GM23338 (cell line): Measurements from ENCODE around the gene RAB31. TPM values are rescaled to one million over a fixed set of nuclear protein-coding genes. Genes with fewer than 3 reads are reported as not detected.
A peak's percentile ranks its signal among the peaks of the same experiment; 100 is the strongest.

Source experiments
- ATAC-seq: fragments of 200-7000 bp; cut with Tn5 transposase; 3 replicates; pipeline ENCODE4 v1.9.1; 2020
- DNase-seq: peaks from one replicate; pipeline ENCODE4 v3.0.0-alpha.2; 2015; ENCODE audit warnings: low spot score
- H2AFZ ChIP-seq: fragments of 200-600 bp; sonication (generic); 2 replicates; pipeline ENCODE4 v1.8.0; 2016; ENCODE audit warnings: antibody characterized with exemption, mild to moderate bottlenecking, moderate library complexity
- H3F3A ChIP-seq: fragments of 200-600 bp; sonication (generic); replicated peaks from 2 replicates; pipeline ENCODE4 v1.8.0; 2017; ENCODE audit warnings: antibody characterized with exemption, mixed run types, low read depth
- H3K27ac ChIP-seq: fragments of 200-600 bp; sonication (generic); 2 replicates; pipeline ENCODE4 v1.6.1; 2016; ENCODE audit warnings: low read depth
- H3K27me3 ChIP-seq: fragments of 200-600 bp; sonication (generic); 2 replicates; pipeline ENCODE4 v1.8.0; 2016; ENCODE audit warnings: mild to moderate bottlenecking, mixed run types, moderate library complexity; ENCODE audit not compliant: insufficient read depth
- H3K36me3 ChIP-seq: fragments of 200-600 bp; sonication (generic); 2 replicates; pipeline ENCODE4 v1.8.0; 2016; ENCODE audit warnings: mild to moderate bottlenecking; ENCODE audit not compliant: insufficient read depth
- H3K4me1 ChIP-seq: fragments of 200-600 bp; sonication (generic); 2 replicates; pipeline ENCODE4 v1.8.0; 2016; ENCODE audit warnings: mild to moderate bottlenecking, moderate library complexity; ENCODE audit not compliant: insufficient read depth
- H3K4me2 ChIP-seq: fragments of 200-600 bp; sonication (generic); 2 replicates; pipeline ENCODE4 v1.7.1; 2017; ENCODE audit warnings: mixed run types
- H3K4me3 ChIP-seq: fragments of 200-600 bp; sonication (generic); 2 replicates; pipeline ENCODE4 v1.6.1; 2016; ENCODE audit warnings: mixed run types
- H3K79me2 ChIP-seq: fragments of 200-600 bp; sonication (generic); replicated peaks from 2 replicates; pipeline ENCODE4 v1.8.0; 2017; ENCODE audit warnings: mild to moderate bottlenecking; ENCODE audit not compliant: insufficient read depth
- H3K9me2 ChIP-seq: fragments of 200-600 bp; sonication (generic); 2 replicates; pipeline ENCODE4 v1.8.0; 2017; ENCODE audit not compliant: insufficient read depth
- H4K20me1 ChIP-seq: fragments of 200-600 bp; sonication (generic); replicated peaks from 2 replicates; pipeline ENCODE4 v1.8.0; 2017; ENCODE audit warnings: mild to moderate bottlenecking; ENCODE audit not compliant: insufficient read depth
- H3K27ac Mint-ChIP-seq: 2 replicates; pipeline ENCODE4 v1.8.0; 2020; ENCODE audit warnings: inconsistent platforms, mild to moderate bottlenecking, moderate library complexity, mixed read lengths
- H3K27me3 Mint-ChIP-seq: 3 replicates; pipeline ENCODE4 v1.8.0; 2022; ENCODE audit warnings: low read depth, mild to moderate bottlenecking, moderate library complexity, mixed read lengths, inconsistent platforms; ENCODE audit not compliant: insufficient read depth, poor library complexity
- H3K36me3 Mint-ChIP-seq: 3 replicates; pipeline ENCODE4 v1.8.0; 2021; ENCODE audit warnings: low read depth, mild to moderate bottlenecking, inconsistent platforms, moderate library complexity, mixed read lengths
- H3K4me1 Mint-ChIP-seq: 3 replicates; pipeline ENCODE4 v1.8.0; 2020; ENCODE audit warnings: mild to moderate bottlenecking, inconsistent platforms, mixed read lengths
- H3K4me3 Mint-ChIP-seq: 3 replicates; pipeline ENCODE4 v1.8.0; 2021; ENCODE audit warnings: moderate library complexity, mild to moderate bottlenecking, inconsistent platforms, mixed read lengths
- H3K9me3 Mint-ChIP-seq: 3 replicates; pipeline ENCODE4 v1.8.0; 2020; ENCODE audit warnings: moderate library complexity, mild to moderate bottlenecking, inconsistent platforms, mixed read lengths
- CREB1 ChIP-seq: fragments of 250-450 bp; sonication (Bioruptor Pico); IDR thresholded peaks from 2 replicates; pipeline ENCODE4 v1.5.0; 2020; ENCODE audit warnings: low read depth, mild to moderate bottlenecking, moderate library complexity
- CTCF ChIP-seq, 2 experiments: fragments of 200-600 bp in 1 of 2; sonication (generic) in 1 of 2; conservative IDR thresholded peaks; 2 replicates each; pipeline versions ENCODE4 v1.5.1 to v1.6.1; 2016 to 2017; ENCODE audit warnings: antibody characterized with exemption in 2 of 2, low read depth in 2 of 2, mild to moderate bottlenecking in 2 of 2, moderate library complexity in 1 of 2
- ETS1 ChIP-seq: IDR thresholded peaks from 2 replicates; pipeline ENCODE4 v1.6.1; 2016; ENCODE audit warnings: antibody characterized with exemption
- EZH2 ChIP-seq: fragments of 200-600 bp; sonication (generic); IDR thresholded peaks from one replicate; pipeline ENCODE4 v1.8.0; 2017; ENCODE audit warnings: antibody characterized with exemption, mild to moderate bottlenecking, low read depth; ENCODE audit not compliant: unreplicated experiment
- EZH2phosphoT487 ChIP-seq: fragments of 200-600 bp; sonication (generic); IDR thresholded peaks from one replicate; pipeline ENCODE4 v1.8.1; 2018; ENCODE audit warnings: antibody characterized with exemption; ENCODE audit not compliant: unreplicated experiment
- JUNB ChIP-seq: IDR thresholded peaks from one replicate; pipeline ENCODE4 v1.6.1; 2016; ENCODE audit warnings: antibody characterized with exemption; ENCODE audit not compliant: unreplicated experiment
- NANOG ChIP-seq: IDR thresholded peaks from 2 replicates; pipeline ENCODE4 v1.6.1; 2016; ENCODE audit warnings: antibody characterized with exemption, borderline replicate concordance
- STAT1 ChIP-seq: IDR thresholded peaks from one replicate; pipeline ENCODE4 v1.6.1; 2016; ENCODE audit warnings: antibody characterized with exemption; ENCODE audit not compliant: unreplicated experiment
- ZNF114 ChIP-seq: fragments of 250-450 bp; sonication (Bioruptor Pico); IDR thresholded peaks from 2 replicates; pipeline ENCODE4 v1.5.0; 2020; ENCODE audit warnings: mild to moderate bottlenecking, moderate library complexity
- polyA plus RNA-seq: library from polyadenylated mRNA; unstranded; fragments of >200 nt; fragmentation: Nextera tagmentation; extraction: Ambion mirVana; gene quantifications from 2 replicates; pipeline ENCODE4 v1.2.1, GENCODE V29; 2016
- total RNA-seq: library from RNA; depleted of rRNA; stranded (reverse); fragments of >200 nt; shearing (Covaris generic); gene quantifications from 2 replicates; pipeline ENCODE4 v1.2.3, GENCODE V29; 2014

Gene RAB31
- total and polyA plus RNA-seq, 2 experiments from 2014 or later: 33.8 to 46.1 TPM

DNA sequence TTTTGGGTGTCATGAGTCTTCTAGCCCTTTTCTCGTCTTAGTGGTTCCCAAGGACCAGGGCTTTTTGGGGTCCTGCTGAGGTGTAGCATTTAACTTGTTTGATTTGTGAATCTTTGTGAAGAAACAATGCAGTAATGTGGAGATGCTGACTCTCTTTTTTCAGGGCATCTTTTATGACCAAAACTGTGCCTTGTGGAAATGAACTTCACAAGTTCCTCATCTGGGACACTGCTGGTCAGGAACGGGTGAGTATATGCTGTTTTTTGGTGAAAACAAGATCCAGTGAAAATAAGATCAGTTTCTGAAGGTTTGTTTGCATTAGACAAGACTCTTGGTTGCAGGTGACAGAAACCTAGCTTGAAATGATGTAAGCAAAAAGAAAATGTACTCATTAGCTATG is 83.9 kb downstream of the RAB31 start (continued):
- TF ChIP-seq STAT1: no peak

DNA sequence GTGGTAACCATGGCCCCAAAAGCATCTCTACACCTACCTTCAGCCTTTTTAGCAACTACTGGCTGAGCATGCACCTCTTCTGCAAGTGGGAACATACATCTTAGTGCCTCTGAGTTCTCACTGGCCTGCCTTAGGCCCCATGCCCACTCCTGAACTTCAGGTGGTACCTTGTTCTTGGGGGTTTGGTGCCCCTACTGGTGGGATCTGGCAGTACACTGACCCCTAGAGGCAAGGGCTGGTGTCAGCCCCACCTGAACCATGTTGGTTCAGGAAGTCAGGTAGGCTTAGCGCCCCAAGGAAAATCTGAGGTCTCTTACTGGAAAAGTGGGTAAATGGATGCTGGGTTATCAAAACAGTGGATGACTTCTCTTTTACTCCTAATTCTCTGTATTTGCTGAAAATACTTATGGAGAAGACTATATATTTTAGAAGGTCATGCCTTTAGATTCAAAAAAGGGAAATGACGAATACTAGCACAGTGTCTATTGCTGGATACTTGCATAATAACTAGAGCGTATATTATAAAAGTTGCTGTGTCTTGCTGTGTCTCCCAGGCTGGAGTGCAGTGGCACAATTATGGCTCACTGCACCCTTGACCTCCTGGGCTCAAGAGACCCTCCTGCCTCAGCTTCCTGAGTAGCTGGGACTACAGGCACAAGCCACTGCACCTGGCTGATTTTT is 84.6 kb downstream of the RAB31 start:
- H3K4me1 ChIP-seq: no peaks in the 10 kb centered on the region
- H3K27me3 Mint-ChIP-seq: peaks cover 8% of the 10 kb centered on the region
- H3K9me2 ChIP-seq: peaks cover 5% of the 10 kb centered on the region
- H3K36me3 ChIP-seq: no peaks in the 10 kb centered on the region
- no peak overlapping the region for H3K4me3 ChIP-seq
- no peak overlapping the region for H3K4me2 ChIP-seq
- H3K27ac Mint-ChIP-seq: no peak overlapping the region
- no peak overlapping the region for H2AFZ ChIP-seq
- H3K9me3 Mint-ChIP-seq: peaks cover 2% of the 10 kb centered on the region; the same call in 2 of the 3 replicates
- no peak overlapping the region for H3K27ac ChIP-seq
- no peaks in the 10 kb centered on the region for H4K20me1 ChIP-seq
- H3K79me2 ChIP-seq: no peaks in the 10 kb centered on the region
- no peak overlapping the region for H3K4me3 Mint-ChIP-seq
- peak; percentile 76 for DNase-seq
- H3K27me3 ChIP-seq: no peaks in the 10 kb centered on the region
- peaks cover 6% of the 10 kb centered on the region; the same call in 2 of the 3 replicates for H3K36me3 Mint-ChIP-seq
- H3F3A ChIP-seq: no peaks in the 10 kb centered on the region
- TF ChIP-seq EZH2: no peak
- TF ChIP-seq CTCF (conservative IDR thresholded peaks at IDR 0.05; ENCODE audit: low read depth in 2 of 2): peak; percentile 91 to 93
- peaks cover 5% of the 10 kb centered on the region for H3K4me1 Mint-ChIP-seq
- peak; percentile 97 for ATAC-seq

DNA sequence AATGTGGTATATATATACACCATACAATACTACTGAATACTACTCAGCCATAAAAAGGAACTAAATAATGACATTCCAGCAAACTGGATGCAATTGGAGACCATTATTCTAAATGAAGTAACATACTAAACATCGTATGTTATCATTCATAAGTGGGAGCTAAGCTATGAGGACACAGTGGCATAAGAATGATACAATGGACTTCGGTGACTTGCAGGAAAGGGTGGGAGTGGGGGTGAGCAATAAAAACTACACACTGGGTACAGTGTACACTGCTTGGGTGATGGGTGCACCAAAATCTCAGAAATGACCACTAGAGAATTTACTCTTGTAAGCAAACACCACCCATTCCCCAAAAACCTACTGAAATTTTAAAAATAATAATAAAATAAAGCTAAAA is 87.9 kb downstream of the RAB31 start:
- Histone ChIP-seq H3K4me1 (no peaks in the 10 kb centered on the region), H4K20me1 (no peaks in the 10 kb centered on the region), H3K4me2 (no peak overlapping the region), H3K4me3 (no peak overlapping the region), H3K27me3 (no peaks in the 10 kb centered on the region), H3F3A (no peaks in the 10 kb centered on the region), H3K27ac (no peak overlapping the region), H3K9me2 (peaks cover 5% of the 10 kb centered on the region), H3K36me3 (no peaks in the 10 kb centered on the region), H2AFZ (no peak overlapping the region), H3K79me2 (no peaks in the 10 kb centered on the region)
- Mint-ChIP-seq H3K4me3 (no peak overlapping the region), H3K4me1 (peaks cover 5% of the 10 kb centered on the region), H3K27me3 (peaks cover 10% of the 10 kb centered on the region), H3K36me3 (peaks cover 8% of the 10 kb centered on the region; the same call in 2 of the 3 replicates), H3K9me3 (peaks cover 2% of the 10 kb centered on the region; the same call in 2 of the 3 replicates), H3K27ac (no peak overlapping the region)
- TF ChIP-seq EZH2phosphoT487: no peak
- no peak for DNase-seq
- no peak for ATAC-seq

- no peak overlapping the region for H3K4me3 Mint-ChIP-seq
- peaks cover 5% of the 10 kb centered on the region for H3K4me1 Mint-ChIP-seq
- Histone ChIP-seq H4K20me1 (no peaks in the 10 kb centered on the region), H3K36me3 (no peaks in the 10 kb centered on the region), H2AFZ (no peak overlapping the region), H3K4me1 (no peaks in the 10 kb centered on the region), H3K4me2 (no peak overlapping the region), H3K27ac (no peak overlapping the region), H3F3A (no peaks in the 10 kb centered on the region), H3K9me2 (peaks cover 5% of the 10 kb centered on the region), H3K27me3 (no peaks in the 10 kb centered on the region), H3K79me2 (no peaks in the 10 kb centered on the region), H3K4me3 (no peak overlapping the region)
- peaks cover 2% of the 10 kb centered on the region; the same call in 2 of the 3 replicates for H3K9me3 Mint-ChIP-seq
- ATAC-seq (no peak), DNase-seq (no peak)
- H3K27ac Mint-ChIP-seq: no peak overlapping the region
- H3K36me3 Mint-ChIP-seq: peaks cover 8% of the 10 kb centered on the region; the same call in 2 of the 3 replicates
- peaks cover 10% of the 10 kb centered on the region for H3K27me3 Mint-ChIP-seq
- TF ChIP-seq JUNB (no peak), CTCF (conservative IDR thresholded peaks at IDR 0.05; ENCODE audit: low read depth in 2 of 2) (no peak), ZNF114 (CRISPR knock-in tag) (no peak), NANOG (no peak), ETS1 (no peak), CREB1 (no peak), EZH2 (no peak)
Observed at GRCh38 chr18:9796935-9797549, 88.9 kb downstream of the RAB31 start.
